SK-N-MC (cell line): ENCODE measurements around the gene INAFM2.

Experiments used
- EZH2 ChIP-seq: fragments of 200-600 bp; sonication (generic); IDR thresholded peaks from one replicate; pipeline ENCODE4 v1.6.1; 2017; ENCODE audit warnings: antibody characterized with exemption
- FOXP2 ChIP-seq: optimal IDR thresholded peaks from 2 replicates; pipeline ENCODE3; 2011; ENCODE audit warnings: mild to moderate bottlenecking, moderate library complexity; ENCODE audit not compliant: insufficient read depth; ENCODE audit errors: extremely low read length, control extremely low read depth
- POLR2AphosphoS5 ChIP-seq: IDR thresholded peaks from 2 replicates; pipeline ENCODE4 v1.6.1; 2012; ENCODE audit warnings: mild to moderate bottlenecking, low read depth, low read length, borderline replicate concordance

- TF ChIP-seq POLR2AphosphoS5: no peak
- TF ChIP-seq EZH2: no peak
- TF ChIP-seq FOXP2: no peak
These were observed 16.6 kb upstream of the INAFM2 start for GRCh38 chr15:40306908-40307307.
